GM12878 (cell line): Measurements from ENCODE around the gene NANOS1. TPM values are rescaled to one million over a fixed set of nuclear protein-coding genes. Genes with fewer than 3 reads are reported as not detected.

Source experiments
- ATAC-seq: fragments of 200-7000 bp; cut with Tn5 transposase; 3 replicates; pipeline ENCODE4 v1.9.1; 2020; ENCODE audit warnings: mild to moderate bottlenecking, moderate library complexity
- BruUV-seq: library from RNA; stranded (reverse); fragments of 400-500 nt; replicated peaks from 2 replicates; lab custom pipeline; 2021; lab: Mats Ljungman, UMichigan
- CTCF ChIA-PET: fragments of 300-600 bp; sonication (Branson Sonifier 250); formaldehyde crosslinking; extraction: SDS; loops from one replicate; lab custom pipeline; 2021; ENCODE audit warnings: inconsistent platforms; lab: Yijun Ruan, JAX
- POLR2A ChIA-PET: fragments of 350-600 bp; formaldehyde crosslinking; extraction: SDS; loops from one replicate; lab custom pipeline; 2021; ENCODE audit warnings: inconsistent platforms; lab: Charles Lee
- RAD21 ChIA-PET: fragments of 300-600 bp; sonication (Branson Sonifier 250); formaldehyde crosslinking; loops from one replicate; lab custom pipeline; 2023; ENCODE audit warnings: antibody characterized with exemption; ENCODE audit not compliant: unreplicated experiment; lab: Charles Lee
- SMC1A ChIA-PET: fragments of 300-600 bp; sonication (Branson Sonifier 250); formaldehyde crosslinking; loops from one replicate; lab custom pipeline; 2023; ENCODE audit not compliant: unreplicated experiment, uncharacterized antibody; lab: Charles Lee
- DNase-seq: peaks from one replicate; pipeline ENCODE4 v3.0.0-alpha.2; 2011; ENCODE audit warnings: low read depth, low spot score
- FAIRE-seq: peaks from 3 replicates; lab custom pipeline; 2011; peaks lifted over from hg19 to GRCh38; lab: Jason Lieb, UNC
- H2AFZ ChIP-seq: 2 replicates; pipeline ENCODE4 v1.6.0; 2011; ENCODE audit warnings: low read depth, low read length, control low read depth; ENCODE audit not compliant: control insufficient read depth
- H3K27ac ChIP-seq: 2 replicates; pipeline ENCODE4 v1.5.1; 2011; ENCODE audit warnings: control low read depth; ENCODE audit not compliant: control insufficient read depth, insufficient read depth
- H3K27me3 ChIP-seq, 2 experiments: replicated peaks in 1 of 2; 2 replicates each; pipeline versions ENCODE4 v1.6.0 to v1.6.1; 2011; ENCODE audit warnings: low read length in 1 of 2; ENCODE audit not compliant: control insufficient read depth in 2 of 2, insufficient read depth in 2 of 2
- H3K36me3 ChIP-seq, 2 experiments: 2 replicates each; pipeline ENCODE4 v1.5.1; 2011; ENCODE audit warnings: low read length in 1 of 2; ENCODE audit not compliant: control insufficient read depth in 2 of 2, insufficient read depth in 2 of 2
- H3K4me1 ChIP-seq: 2 replicates; pipeline ENCODE4 v1.6.1; 2011; ENCODE audit warnings: mild to moderate bottlenecking, low read length, moderate library complexity, mixed read lengths; ENCODE audit not compliant: control insufficient read depth, insufficient read depth
- H3K4me2 ChIP-seq: 2 replicates; pipeline ENCODE4 v1.6.0; 2011; ENCODE audit warnings: control low read depth; ENCODE audit not compliant: control insufficient read depth, insufficient read depth
- H3K4me3 ChIP-seq: fragments of 200-600 bp; sonication (generic); 2 replicates; pipeline ENCODE4 v1.5.1; 2016
- H3K79me2 ChIP-seq: 2 replicates; pipeline ENCODE4 v1.6.0; 2011; ENCODE audit warnings: low read length; ENCODE audit not compliant: control insufficient read depth, insufficient read depth
- H3K9ac ChIP-seq: 2 replicates; pipeline ENCODE4 v1.8.0; 2011; ENCODE audit warnings: low read length, control low read depth, mixed read lengths; ENCODE audit not compliant: control insufficient read depth, insufficient read depth
- H3K9me3 ChIP-seq: replicated peaks from 3 replicates; pipeline ENCODE4 v1.5.1; 2011; ENCODE audit warnings: mild to moderate bottlenecking, low read length; ENCODE audit not compliant: control insufficient read depth, insufficient read depth
- H4K20me1 ChIP-seq: 2 replicates; pipeline ENCODE4 v1.6.0; 2011; ENCODE audit not compliant: control insufficient read depth, insufficient read depth
- CBFB ChIP-seq: IDR thresholded peaks from 2 replicates; pipeline ENCODE4 v1.6.1; 2016; ENCODE audit warnings: antibody characterized with exemption, low read depth
- GATAD2B ChIP-seq: fragments of 450-650 bp; conservative IDR thresholded peaks from 2 replicates; pipeline ENCODE4 v1.6.1; 2017; ENCODE audit warnings: low read depth, mild to moderate bottlenecking, moderate library complexity
- NBN ChIP-seq: fragments of 450-650 bp; IDR thresholded peaks from 2 replicates; pipeline ENCODE4 v1.6.1; 2016
- POLR2A ChIP-seq: IDR thresholded peaks from 2 replicates; pipeline ENCODE4 v1.6.1; 2011; ENCODE audit warnings: low read depth, mild to moderate bottlenecking, low read length
- POU2F2 ChIP-seq: IDR thresholded peaks from 3 replicates; pipeline ENCODE4 v1.6.1; 2011; ENCODE audit warnings: low read depth, mild to moderate bottlenecking, low read length, borderline replicate concordance
- SREBF1 ChIP-seq: IDR thresholded peaks from 2 replicates; pipeline ENCODE4 v1.6.1; 2012; ENCODE audit warnings: mild to moderate bottlenecking, low read length
- SRF ChIP-seq, 2 experiments: IDR thresholded peaks; 2 replicates each; pipeline ENCODE4 v1.6.1; 2011; ENCODE audit warnings: low read depth in 2 of 2, low read length in 2 of 2, mild to moderate bottlenecking in 1 of 2, moderate library complexity in 1 of 2
- TBL1XR1 ChIP-seq: IDR thresholded peaks from 2 replicates; pipeline ENCODE4 v1.6.1; 2012; ENCODE audit warnings: low read depth, low read length, improper control_type of control experiment
- ZBED1 ChIP-seq: IDR thresholded peaks from 2 replicates; pipeline ENCODE4 v1.6.1; 2016; ENCODE audit warnings: borderline replicate concordance
- ZNF622 ChIP-seq: fragments of 450-650 bp; IDR thresholded peaks from 2 replicates; pipeline ENCODE4 v1.6.1; 2017; ENCODE audit warnings: mild to moderate bottlenecking, inconsistent platforms
- WGBS: methylation state at CpG from one replicate; pipeline ENCODE4 v1.1.6; 2016; ENCODE audit warnings: low lambda C conversion rate; ENCODE audit not compliant: insufficient replicate concordance, insufficient coverage; ENCODE audit errors: missing lambda C conversion rate; 5-methylcytosine and 5-hydroxymethylcytosine counted together
- in situ Hi-C: fragments of 300-500 bp; cut with MboI; formaldehyde crosslinking; loops from 9 replicates; pipeline ENCODE4 v1.14.3; 2018; ENCODE audit warnings: mixed read lengths
- intact Hi-C: fragments of 100-400 bp; cut with micrococcal nuclease; formaldehyde crosslinking; loops from one replicate; pipeline ENCODE4 v1.14.2; 2022; ENCODE audit not compliant: unreplicated experiment
- polyA plus RNA-seq, 11 experiments: library from polyadenylated mRNA; depleted of rRNA in 4 of 11; unstranded in 6 of 11; stranded (reverse) in 5 of 11; fragments of >200 nt; fragmentation: Nextera tagmentation in 4 of 11; fragmentation: Illumina TruSeq in 1 of 11; extraction: Ambion mirVana in 4 of 11; extraction: Trizol in 1 of 11; gene quantifications; 1 replicate in 1 of 11; 2 replicates in 10 of 11; pipeline versions ENCODE4 v1.2.1 to v1.2.3, GENCODE V29; 2011 to 2016; ENCODE audit warnings: inconsistent platforms in 2 of 11, missing spikeins in 2 of 11, low read depth in 1 of 11
- total RNA-seq, 4 experiments: library from RNA; depleted of rRNA in 3 of 4; stranded (reverse); fragments of >200 nt in 3 of 4; fragmentation: Illumina TruSeq in 1 of 4; extraction: Trizol in 1 of 4; gene quantifications; 2 replicates each; pipeline versions ENCODE4 v1.2.1 to v1.2.3, GENCODE V29; 2013 to 2021
- TF ChIP-seq, protein P1 (sequence below): fragments of 450-650 bp; IDR thresholded peaks from 2 replicates; pipeline ENCODE4 v1.6.1; 2016; ENCODE audit warnings: mild to moderate bottlenecking
- TF ChIP-seq, protein P2 (sequence below): fragments of 450-650 bp; IDR thresholded peaks from 2 replicates; pipeline ENCODE4 v1.6.1; 2017; ENCODE audit warnings: mild to moderate bottlenecking, moderate library complexity

Gene NANOS1
- total and polyA plus RNA-seq, 10 of the 15 experiments (the other 5 are each of a cell fraction or from before 2014, with no cell fraction given): 0.03 to 0.55 (median 0.28) TPM; not detected in 2

DNA sequence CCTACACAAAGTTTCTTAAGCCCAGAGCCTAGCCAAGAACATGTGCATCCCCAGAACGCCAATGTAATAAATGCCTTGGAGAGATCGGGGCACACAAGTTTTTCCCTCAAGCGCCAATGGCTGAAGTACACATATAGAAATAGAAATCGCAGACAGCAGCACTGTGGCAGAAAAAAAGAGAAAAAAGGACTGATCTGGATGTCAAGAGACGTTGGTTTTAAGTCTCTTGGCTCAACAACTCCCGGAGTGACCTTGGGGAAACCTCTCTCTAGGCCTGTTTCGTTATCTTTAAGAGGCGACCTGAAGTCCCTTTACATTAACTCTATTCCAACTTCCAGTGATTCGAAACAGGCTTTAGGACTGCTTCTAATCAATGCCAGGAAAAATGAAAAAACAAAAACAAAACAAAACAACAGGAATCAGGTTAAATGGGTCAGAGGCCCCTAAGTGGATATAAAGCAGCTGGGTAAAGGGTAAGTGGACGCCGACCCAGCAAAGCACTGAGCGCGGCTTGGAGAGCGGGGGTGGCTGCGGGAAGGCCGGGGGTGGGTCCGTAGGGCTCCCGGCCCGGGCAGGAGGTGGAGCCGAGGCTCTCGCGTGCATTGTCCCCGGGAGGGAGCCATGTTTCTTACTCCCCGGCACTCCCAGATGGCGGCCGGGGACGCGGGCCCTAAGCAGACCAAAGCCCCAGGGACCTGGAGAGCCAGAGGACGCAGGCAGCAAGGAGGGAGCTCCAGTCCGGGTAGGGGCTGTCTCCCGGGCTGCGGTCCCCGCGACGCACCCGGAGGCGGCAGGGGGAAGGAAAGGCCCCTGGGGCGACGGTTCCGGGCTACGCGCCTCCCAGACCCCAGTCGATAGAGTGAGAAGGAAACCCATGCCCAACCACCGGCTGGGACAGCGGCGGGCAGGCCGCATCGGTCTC is 50.3 kb downstream of the NANOS1 start (continued):
- TF ChIP-seq NBN: peak; percentile 54
- peak; percentile 29; the same call in 2 of the 3 replicates for TF ChIP-seq POU2F2
- TF ChIP-seq SREBF1: no peak
- peak; percentile 26; the same call in 1 of the 2 replicates for TF ChIP-seq POLR2A
- peak; percentile 77 for TF ChIP-seq GATAD2B
- TF ChIP-seq ZBED1: 0 out of 2 replicates have a peak, but pooled peaks have one; percentile 45
- TF ChIP-seq, protein P1, sequence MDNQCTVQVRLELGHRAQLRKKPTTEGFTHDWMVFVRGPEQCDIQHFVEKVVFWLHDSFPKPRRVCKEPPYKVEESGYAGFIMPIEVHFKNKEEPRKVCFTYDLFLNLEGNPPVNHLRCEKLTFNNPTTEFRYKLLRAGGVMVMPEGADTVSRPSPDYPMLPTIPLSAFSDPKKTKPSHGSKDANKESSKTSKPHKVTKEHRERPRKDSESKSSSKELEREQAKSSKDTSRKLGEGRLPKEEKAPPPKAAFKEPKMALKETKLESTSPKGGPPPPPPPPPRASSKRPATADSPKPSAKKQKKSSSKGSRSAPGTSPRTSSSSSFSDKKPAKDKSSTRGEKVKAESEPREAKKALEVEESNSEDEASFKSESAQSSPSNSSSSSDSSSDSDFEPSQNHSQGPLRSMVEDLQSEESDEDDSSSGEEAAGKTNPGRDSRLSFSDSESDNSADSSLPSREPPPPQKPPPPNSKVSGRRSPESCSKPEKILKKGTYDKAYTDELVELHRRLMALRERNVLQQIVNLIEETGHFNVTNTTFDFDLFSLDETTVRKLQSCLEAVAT: peak; percentile 48; the same call in 1 of the 2 replicates
- 0 out of 4 replicates have a peak, but pooled peaks of 1 of the 2 experiments have one; percentile 17 for TF ChIP-seq SRF (IDR thresholded peaks at IDR 0.05; ENCODE audit: low read depth in 2 of 2, low read length in 2 of 2)

DNA sequence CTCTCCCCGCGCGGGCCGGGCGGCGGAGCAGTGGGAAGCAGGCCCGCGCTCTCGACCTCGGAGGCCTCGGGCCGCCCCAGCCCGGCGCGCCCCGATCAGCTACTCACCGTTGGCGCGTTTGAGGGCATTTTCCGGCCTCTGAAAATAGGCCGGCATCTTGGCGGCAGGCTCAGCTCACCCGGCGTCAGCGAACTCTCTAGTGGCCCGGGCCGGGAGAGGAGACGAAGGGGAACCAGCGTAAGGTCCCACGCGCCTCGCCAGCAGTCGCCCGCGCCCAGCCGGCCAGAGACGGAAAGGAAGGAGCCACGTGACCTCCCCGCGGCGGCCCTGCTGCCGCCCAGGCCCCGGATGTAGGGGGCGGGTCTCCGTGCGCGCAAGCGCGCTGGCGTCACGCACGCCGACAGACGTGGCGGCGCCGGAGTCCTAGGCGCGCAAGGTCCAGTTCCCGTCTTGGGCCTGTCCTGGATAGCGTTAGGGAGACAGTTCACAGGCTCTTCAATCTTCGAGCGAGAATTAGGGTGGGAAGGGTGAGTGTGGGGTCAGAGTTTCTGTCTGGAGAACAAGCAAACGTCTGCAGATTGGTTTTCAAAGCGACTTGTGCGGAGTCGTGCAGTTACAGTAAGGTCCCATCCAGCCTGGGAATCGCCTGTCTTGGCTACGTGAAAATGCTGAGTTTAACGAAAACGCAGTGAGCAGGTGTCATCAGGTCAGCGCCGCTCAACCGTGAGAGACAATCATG is 51.2 kb downstream of the NANOS1 start, which contains the start of gene EIF3A:
EIF3A (minus strand) TSS at position 297 of the 739 bp plus-strand sequence; CDS start at position 156, 141 bp downstream.
- peak; percentile 75 for DNase-seq
- SMC1A ChIA-PET: interaction anchor here (0.7 kb wide), 1 partner anchor 40 kb away, joined by 4 read pairs; no protein-coding TSS in a partner anchor
- CTCF ChIA-PET: interaction anchor here (0.8 to 1.5 kb wide), 3 partner anchors 19 to 96 kb away, joined by 3 to 4 read pairs (median 4); no protein-coding TSS in a partner anchor
- peak; percentile 74 for FAIRE-seq
- H3K4me1 ChIP-seq: peaks cover 11% of the 10 kb centered on the region; the same call in 1 of the 2 replicates
- H3K27ac ChIP-seq: peak within 1 kb of the TSS; percentile 94
- H3K9me3 ChIP-seq: no peaks in the 10 kb centered on the region
- H4K20me1 ChIP-seq: peaks cover 7% of the 10 kb centered on the region
- H3K27me3 ChIP-seq: no peaks in the 10 kb centered on the region
- in situ Hi-C loops: no loop called here
- no TSS peak for BruUV-seq
- RAD21 ChIA-PET: interaction anchor here (1.3 to 1.4 kb wide), 2 partner anchors 50 to 51 kb away, joined by 3 to 4 read pairs; no protein-coding TSS in a partner anchor
- H3K79me2 ChIP-seq: peaks cover 57% of the 10 kb centered on the region
- H3K36me3 ChIP-seq: peaks cover 0 to 9% of the 10 kb centered on the region in 2 experiments; a peak in 2 of 4 replicates
- ATAC-seq: peak; percentile 87
- H3K9ac ChIP-seq: peak within 1 kb of the TSS; percentile 96
- peak within 1 kb of the TSS; percentile 83 for H3K4me3 ChIP-seq
- peak within 1 kb of the TSS; percentile 91 for H3K4me2 ChIP-seq
- under 1% methylated on average over 74 of the region's 74 CpGs for WGBS
- H2AFZ ChIP-seq: peak within 1 kb of the TSS; percentile 80
- POLR2A ChIA-PET: interaction anchor here (0.6 to 2.6 kb wide), 6 partner anchors 15 to 126 kb away, joined by 3 to 11 read pairs (median 4); no protein-coding TSS in a partner anchor
- intact Hi-C loops: loop anchor here (2.0 kb wide), 1 partner anchor 96 kb away; no protein-coding TSS in a partner anchor
- TF ChIP-seq TBL1XR1 (no peak), CBFB (no peak; the same call in 1 of the 2 replicates), ZNF622 (no peak)
- TF ChIP-seq, protein P2, sequence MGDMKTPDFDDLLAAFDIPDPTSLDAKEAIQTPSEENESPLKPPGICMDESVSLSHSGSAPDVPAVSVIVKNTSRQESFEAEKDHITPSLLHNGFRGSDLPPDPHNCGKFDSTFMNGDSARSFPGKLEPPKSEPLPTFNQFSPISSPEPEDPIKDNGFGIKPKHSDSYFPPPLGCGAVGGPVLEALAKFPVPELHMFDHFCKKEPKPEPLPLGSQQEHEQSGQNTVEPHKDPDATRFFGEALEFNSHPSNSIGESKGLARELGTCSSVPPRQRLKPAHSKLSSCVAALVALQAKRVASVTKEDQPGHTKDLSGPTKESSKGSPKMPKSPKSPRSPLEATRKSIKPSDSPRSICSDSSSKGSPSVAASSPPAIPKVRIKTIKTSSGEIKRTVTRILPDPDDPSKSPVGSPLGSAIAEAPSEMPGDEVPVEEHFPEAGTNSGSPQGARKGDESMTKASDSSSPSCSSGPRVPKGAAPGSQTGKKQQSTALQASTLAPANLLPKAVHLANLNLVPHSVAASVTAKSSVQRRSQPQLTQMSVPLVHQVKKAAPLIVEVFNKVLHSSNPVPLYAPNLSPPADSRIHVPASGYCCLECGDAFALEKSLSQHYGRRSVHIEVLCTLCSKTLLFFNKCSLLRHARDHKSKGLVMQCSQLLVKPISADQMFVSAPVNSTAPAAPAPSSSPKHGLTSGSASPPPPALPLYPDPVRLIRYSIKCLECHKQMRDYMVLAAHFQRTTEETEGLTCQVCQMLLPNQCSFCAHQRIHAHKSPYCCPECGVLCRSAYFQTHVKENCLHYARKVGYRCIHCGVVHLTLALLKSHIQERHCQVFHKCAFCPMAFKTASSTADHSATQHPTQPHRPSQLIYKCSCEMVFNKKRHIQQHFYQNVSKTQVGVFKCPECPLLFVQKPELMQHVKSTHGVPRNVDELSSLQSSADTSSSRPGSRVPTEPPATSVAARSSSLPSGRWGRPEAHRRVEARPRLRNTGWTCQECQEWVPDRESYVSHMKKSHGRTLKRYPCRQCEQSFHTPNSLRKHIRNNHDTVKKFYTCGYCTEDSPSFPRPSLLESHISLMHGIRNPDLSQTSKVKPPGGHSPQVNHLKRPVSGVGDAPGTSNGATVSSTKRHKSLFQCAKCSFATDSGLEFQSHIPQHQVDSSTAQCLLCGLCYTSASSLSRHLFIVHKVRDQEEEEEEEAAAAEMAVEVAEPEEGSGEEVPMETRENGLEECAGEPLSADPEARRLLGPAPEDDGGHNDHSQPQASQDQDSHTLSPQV: no peak
